Measurements from ENCODE around the gene TOR1AIP1.

GRCh38 chr1:179937668-179938254 lies 55.7 kb downstream of the TOR1AIP1 start:
- no peak for TF ChIP-seq EP300 (IDR thresholded peaks at IDR 0.05)
- TF ChIP-seq POLR2A (IDR thresholded peaks at IDR 0.05), result no peak
- no peak for TF ChIP-seq CTCF (IDR thresholded peaks at IDR 0.05)
- TF ChIP-seq POLR2AphosphoS5 (IDR thresholded peaks at IDR 0.05), result no peak
